DOHH2 (cell line): ENCODE data around the gene PLSCR2.

Experiments
- CTCF ChIP-seq: fragments of 200-600 bp; sonication (generic); IDR thresholded peaks from one replicate; pipeline ENCODE4 v1.5.1; 2014; ENCODE audit warnings: antibody characterized with exemption, mild to moderate bottlenecking, low read depth, low read length; ENCODE audit not compliant: poor library complexity, severe bottlenecking
- EZH2phosphoT487 ChIP-seq: fragments of 200-600 bp; sonication (generic); IDR thresholded peaks from 2 replicates; pipeline ENCODE4 v1.6.1; 2017; ENCODE audit warnings: borderline replicate concordance, mild to moderate bottlenecking, antibody characterized with exemption, low read length, moderate library complexity, mixed read lengths

- no peak for TF ChIP-seq CTCF
- no peak for TF ChIP-seq EZH2phosphoT487
Measured at GRCh38 chr3:146473726-146474125, 4.4 kb upstream of the PLSCR2 start.
